Loucy (cell line): ENCODE results near the gene HDAC6.
A peak's percentile ranks its signal among the peaks of the same experiment; 100 is the strongest.

ENCODE experiments used
- H2AFZ ChIP-seq: fragments of 200-600 bp; sonication (generic); 2 replicates; pipeline ENCODE4 v1.6.0; 2016; ENCODE audit warnings: antibody characterized with exemption, mild to moderate bottlenecking, low read length, moderate library complexity
- H3F3A ChIP-seq: fragments of 200-600 bp; 2 replicates; pipeline ENCODE4 v1.6.0; 2016; ENCODE audit warnings: antibody characterized with exemption, low read depth, mild to moderate bottlenecking
- H3K27me3 ChIP-seq: fragments of 200-600 bp; sonication (generic); 2 replicates; pipeline ENCODE4 v1.6.1; 2014; ENCODE audit warnings: low read length, mild to moderate bottlenecking; ENCODE audit not compliant: insufficient read depth, poor library complexity, severe bottlenecking
- H3K36me3 ChIP-seq: fragments of 200-600 bp; sonication (generic); 2 replicates; pipeline ENCODE4 v1.6.1; 2016; ENCODE audit warnings: low read length; ENCODE audit not compliant: insufficient read depth
- H3K4me1 ChIP-seq: fragments of 200-600 bp; sonication (generic); 2 replicates; pipeline ENCODE4 v1.5.1; 2014; ENCODE audit warnings: low read length, mild to moderate bottlenecking; ENCODE audit not compliant: insufficient read depth, poor library complexity, severe bottlenecking
- H3K4me2 ChIP-seq: fragments of 200-600 bp; sonication (generic); 2 replicates; pipeline ENCODE4 v1.6.0; 2014; ENCODE audit warnings: antibody characterized with exemption, low read length, low read depth, mild to moderate bottlenecking; ENCODE audit not compliant: poor library complexity, severe bottlenecking
- H3K4me3 ChIP-seq: fragments of 200-600 bp; sonication (generic); 2 replicates; pipeline ENCODE4 v1.5.1; 2014; ENCODE audit warnings: low read length, mild to moderate bottlenecking, mixed read lengths; ENCODE audit not compliant: poor library complexity, severe bottlenecking
- H3K79me2 ChIP-seq: fragments of 200-600 bp; sonication (generic); 2 replicates; pipeline ENCODE4 v1.6.1; 2014; ENCODE audit warnings: low read length; ENCODE audit not compliant: insufficient read depth
- H3K9ac ChIP-seq: fragments of 200-600 bp; sonication (generic); 2 replicates; pipeline ENCODE4 v1.6.0; 2014; ENCODE audit warnings: mild to moderate bottlenecking, low read depth, low read length, moderate library complexity; ENCODE audit not compliant: poor library complexity, severe bottlenecking
- H3K9me2 ChIP-seq: fragments of 200-600 bp; sonication (generic); replicated peaks from 2 replicates; pipeline ENCODE4 v1.6.1; 2016; ENCODE audit warnings: low read depth, low read length, mixed read lengths
- H3K9me3 ChIP-seq: fragments of 200-600 bp; sonication (generic); 2 replicates; pipeline ENCODE4 v1.6.1; 2014; ENCODE audit warnings: mild to moderate bottlenecking, antibody characterized with exemption, low read length, low read depth; ENCODE audit not compliant: insufficient read depth
- H4K20me1 ChIP-seq: fragments of 200-600 bp; sonication (generic); 2 replicates; pipeline ENCODE4 v1.6.0; 2014; ENCODE audit warnings: antibody characterized with exemption, low read length, mild to moderate bottlenecking; ENCODE audit not compliant: insufficient read depth, poor library complexity, severe bottlenecking
- EZH2phosphoT487 ChIP-seq: fragments of 200-600 bp; IDR thresholded peaks from 2 replicates; pipeline ENCODE4 v1.6.1; 2018; ENCODE audit warnings: antibody characterized with exemption, mild to moderate bottlenecking, moderate library complexity, borderline replicate concordance
- TF ChIP-seq, protein P1 (sequence below): fragments of 200-600 bp; sonication (generic); conservative IDR thresholded peaks from 2 replicates; pipeline ENCODE4 v1.5.1; 2014; ENCODE audit warnings: mild to moderate bottlenecking, antibody characterized with exemption, low read length

The HDAC6 gene

DNA sequence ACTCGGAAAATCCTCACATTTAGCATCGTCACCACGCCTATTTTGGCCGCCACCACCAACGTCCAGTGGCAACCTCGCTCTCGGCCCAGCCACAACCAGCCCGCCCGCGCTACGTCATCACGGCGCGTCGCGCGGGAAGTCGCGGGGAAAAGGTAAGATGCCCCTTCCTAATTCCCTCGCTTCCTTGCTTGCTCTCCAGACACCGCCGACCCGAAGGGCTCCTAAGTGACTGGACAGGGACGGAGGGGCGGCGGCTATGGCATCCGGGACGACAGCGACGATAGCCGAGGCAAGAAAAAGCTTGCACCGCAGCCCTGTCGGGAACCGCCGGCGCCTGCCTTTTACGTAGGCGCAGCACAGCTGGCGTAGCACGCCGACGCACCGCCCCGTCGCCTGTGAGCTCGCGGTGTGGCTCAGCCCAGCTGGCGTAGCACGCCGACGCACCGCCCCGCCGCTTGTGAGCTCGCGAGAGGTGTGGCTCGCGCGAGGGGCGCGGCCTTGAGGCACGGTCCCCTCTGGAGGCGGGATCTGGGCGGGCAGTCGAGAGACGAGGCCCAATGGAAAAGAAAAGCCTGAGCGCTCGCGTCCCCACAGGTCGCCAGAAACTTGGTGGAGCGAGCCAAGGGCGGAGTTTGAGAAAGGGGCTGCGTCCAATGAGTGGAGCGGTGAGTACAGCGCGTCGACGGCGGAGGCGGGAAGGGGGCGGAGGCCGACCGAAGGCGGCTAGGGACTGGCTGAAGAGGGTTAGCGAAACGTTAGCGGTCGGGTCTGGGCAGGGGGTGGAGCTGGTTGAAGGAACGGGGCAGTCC lies at the start of gene HDAC6:
Gene HDAC6, plus strand, starts transcription at position 788 of the 809 bp plus-strand sequence. CDS start 626 bp downstream, outside the sequence.
- H2AFZ ChIP-seq = peak within 1 kb of the TSS; percentile 81
- peaks cover 14% of the 10 kb centered on the region for H3K4me1 ChIP-seq
- no peaks in the 10 kb centered on the region for H3K27me3 ChIP-seq
- no peaks in the 10 kb centered on the region for H3K36me3 ChIP-seq
- no peaks in the 10 kb centered on the region for H4K20me1 ChIP-seq
- H3K9ac ChIP-seq = peak within 1 kb of the TSS; percentile 97
- no peaks in the 10 kb centered on the region for H3K9me2 ChIP-seq
- no peaks in the 10 kb centered on the region for H3F3A ChIP-seq
- no peak for TF ChIP-seq EZH2phosphoT487
- TF ChIP-seq, protein P1, sequence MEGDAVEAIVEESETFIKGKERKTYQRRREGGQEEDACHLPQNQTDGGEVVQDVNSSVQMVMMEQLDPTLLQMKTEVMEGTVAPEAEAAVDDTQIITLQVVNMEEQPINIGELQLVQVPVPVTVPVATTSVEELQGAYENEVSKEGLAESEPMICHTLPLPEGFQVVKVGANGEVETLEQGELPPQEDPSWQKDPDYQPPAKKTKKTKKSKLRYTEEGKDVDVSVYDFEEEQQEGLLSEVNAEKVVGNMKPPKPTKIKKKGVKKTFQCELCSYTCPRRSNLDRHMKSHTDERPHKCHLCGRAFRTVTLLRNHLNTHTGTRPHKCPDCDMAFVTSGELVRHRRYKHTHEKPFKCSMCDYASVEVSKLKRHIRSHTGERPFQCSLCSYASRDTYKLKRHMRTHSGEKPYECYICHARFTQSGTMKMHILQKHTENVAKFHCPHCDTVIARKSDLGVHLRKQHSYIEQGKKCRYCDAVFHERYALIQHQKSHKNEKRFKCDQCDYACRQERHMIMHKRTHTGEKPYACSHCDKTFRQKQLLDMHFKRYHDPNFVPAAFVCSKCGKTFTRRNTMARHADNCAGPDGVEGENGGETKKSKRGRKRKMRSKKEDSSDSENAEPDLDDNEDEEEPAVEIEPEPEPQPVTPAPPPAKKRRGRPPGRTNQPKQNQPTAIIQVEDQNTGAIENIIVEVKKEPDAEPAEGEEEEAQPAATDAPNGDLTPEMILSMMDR = no peak
- peaks cover 11% of the 10 kb centered on the region; the same call in 1 of the 2 replicates for H3K79me2 ChIP-seq
- peak within 1 kb of the TSS; percentile 92 for H3K4me2 ChIP-seq
- peak within 1 kb of the TSS; percentile 96 for H3K4me3 ChIP-seq
- no peaks in the 10 kb centered on the region for H3K9me3 ChIP-seq

DNA sequence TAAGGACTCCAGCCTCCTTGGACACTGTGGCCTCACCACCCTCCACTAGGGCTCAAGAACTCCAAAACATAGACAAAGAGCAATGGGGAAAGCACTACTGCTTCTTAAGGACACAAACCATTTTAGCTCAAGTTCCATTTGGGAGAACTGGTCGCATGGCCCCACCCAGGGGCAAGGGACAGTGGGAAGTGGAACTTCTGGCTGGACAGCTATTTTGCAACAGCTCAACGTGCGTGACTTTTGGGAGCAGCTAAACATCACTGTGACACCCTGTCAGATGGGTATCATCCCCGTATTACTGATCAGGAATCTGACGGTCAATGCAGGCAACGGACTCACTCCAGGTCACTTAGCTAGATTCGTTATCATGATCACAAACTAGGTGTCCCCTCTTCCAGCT lies 49.4 kb upstream of the HDAC6 start:
- H3K4me3 ChIP-seq = no peak overlapping the region
- no peaks in the 10 kb centered on the region for H3K36me3 ChIP-seq
- H4K20me1 ChIP-seq = no peaks in the 10 kb centered on the region
- H3K4me2 ChIP-seq = no peak overlapping the region
- no peaks in the 10 kb centered on the region for H3K27me3 ChIP-seq
- H3K9me3 ChIP-seq = no peaks in the 10 kb centered on the region
- H3K9ac ChIP-seq = no peak overlapping the region
- no peaks in the 10 kb centered on the region for H3K4me1 ChIP-seq
- no peaks in the 10 kb centered on the region for H3F3A ChIP-seq
- no peak for TF ChIP-seq EZH2phosphoT487
- TF ChIP-seq, protein P1 = no peak
- H3K79me2 ChIP-seq = no peaks in the 10 kb centered on the region
- H2AFZ ChIP-seq = no peak overlapping the region
- H3K9me2 ChIP-seq = no peaks in the 10 kb centered on the region

DNA sequence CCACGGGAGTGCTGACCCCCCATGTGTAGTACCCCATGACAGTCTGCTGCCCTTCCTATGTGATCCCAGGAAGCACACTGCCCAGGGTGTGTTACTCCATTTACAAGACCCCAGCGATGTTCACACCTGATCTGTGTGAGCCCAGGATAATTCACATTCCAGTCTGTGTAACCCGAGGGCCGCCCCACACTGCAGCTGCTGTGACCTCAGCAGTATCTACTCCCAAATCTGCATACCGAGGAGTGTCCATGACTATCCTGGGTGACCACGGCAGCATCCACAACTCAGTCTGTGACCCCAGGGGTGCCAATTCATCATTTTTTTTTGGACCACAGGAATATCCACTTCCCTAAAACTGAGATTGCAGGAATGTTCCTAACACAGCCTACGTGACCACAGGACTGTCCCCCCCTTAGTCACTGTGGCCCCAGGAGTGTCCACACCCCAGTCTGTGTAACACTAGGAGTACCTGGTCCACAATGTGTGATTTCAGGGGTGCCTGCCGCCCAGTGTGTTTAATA lies 48.1 kb upstream of the HDAC6 start:
- Histone ChIP-seq H3K9me3 (no peaks in the 10 kb centered on the region), H3K36me3 (no peaks in the 10 kb centered on the region), H3K9ac (no peak overlapping the region), H3K9me2 (no peaks in the 10 kb centered on the region), H3K4me1 (no peaks in the 10 kb centered on the region), H3K4me2 (no peak overlapping the region), H3K27me3 (no peaks in the 10 kb centered on the region), H4K20me1 (no peaks in the 10 kb centered on the region), H3K79me2 (no peaks in the 10 kb centered on the region), H3K4me3 (no peak overlapping the region), H3F3A (no peaks in the 10 kb centered on the region), H2AFZ (no peak overlapping the region)
- TF ChIP-seq, protein P1 = no peak
- TF ChIP-seq EZH2phosphoT487 = no peak
